Stimulated activated CD8-positive, alpha-beta memory T cell treated with anti-CD3 and anti-CD28 coated beads, Interleukin-15, amount 100 ng/mL, for 48 hours (primary cell): ENCODE measurements around the gene RGS13.

Source experiments
- DNase-seq, 2 donors: peaks; one replicate each; pipeline ENCODE4 v3.0.0-alpha.2; 2020; ENCODE audit warnings: low read depth in 2 of 2

Gene RGS13

DNA sequence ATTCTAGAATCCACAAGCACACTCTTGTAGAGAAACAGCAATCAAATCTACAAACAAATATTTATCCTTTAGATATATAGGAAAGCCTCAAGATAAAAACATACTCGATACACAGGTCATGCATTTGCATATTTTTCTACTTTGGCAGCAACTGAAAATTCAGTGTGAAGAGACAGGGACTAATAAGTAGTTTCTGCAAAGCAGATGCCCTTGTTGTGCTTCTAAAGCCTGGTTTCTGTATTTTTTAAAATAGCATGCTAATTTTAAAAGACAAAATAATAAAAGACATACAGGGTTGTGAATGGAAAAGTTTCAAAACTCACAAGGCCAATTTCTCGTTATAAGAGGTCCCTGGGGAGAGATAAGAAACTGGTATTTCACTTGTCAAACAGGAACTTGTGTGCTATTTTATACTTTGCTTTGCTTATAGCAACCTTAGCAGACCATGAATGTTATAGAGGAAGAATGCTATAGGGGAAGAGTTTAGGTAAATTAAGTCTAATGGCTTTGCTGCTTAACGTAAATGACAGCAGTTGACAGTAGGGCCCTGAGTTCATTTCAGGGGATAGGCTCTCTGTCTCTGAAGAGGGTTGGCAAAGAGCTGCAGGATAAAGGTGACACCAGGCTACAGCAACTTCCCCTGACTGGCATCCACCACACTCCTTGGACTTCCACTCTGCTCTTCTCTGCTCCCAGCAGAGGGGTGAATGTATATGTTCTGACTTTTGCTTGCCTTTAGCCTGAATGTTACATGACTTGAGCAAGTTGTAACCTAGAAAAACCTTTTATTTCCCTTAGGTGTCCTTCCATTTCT is 9.4 kb upstream of the RGS13 start:
- no peak for DNase-seq

DNA sequence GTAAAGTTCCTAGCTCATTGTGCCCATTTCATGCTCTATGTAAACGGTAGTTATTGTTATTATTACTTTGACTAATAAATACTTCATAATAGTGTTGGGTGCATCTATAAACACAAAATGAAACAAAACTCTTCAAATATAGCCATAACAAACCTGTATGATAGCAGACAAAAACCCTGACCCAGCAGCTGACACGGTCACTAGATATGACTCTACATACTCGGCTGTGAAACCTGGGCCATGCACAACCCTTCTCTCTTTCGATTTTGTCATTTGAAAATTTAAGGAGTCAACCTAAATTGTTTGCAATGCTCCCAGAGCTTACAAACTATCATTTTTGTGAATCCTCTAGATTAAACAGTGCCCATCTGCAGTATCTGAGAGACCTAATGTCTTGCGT is 8.0 kb upstream of the RGS13 start:
- DNase-seq = no peak

DNA sequence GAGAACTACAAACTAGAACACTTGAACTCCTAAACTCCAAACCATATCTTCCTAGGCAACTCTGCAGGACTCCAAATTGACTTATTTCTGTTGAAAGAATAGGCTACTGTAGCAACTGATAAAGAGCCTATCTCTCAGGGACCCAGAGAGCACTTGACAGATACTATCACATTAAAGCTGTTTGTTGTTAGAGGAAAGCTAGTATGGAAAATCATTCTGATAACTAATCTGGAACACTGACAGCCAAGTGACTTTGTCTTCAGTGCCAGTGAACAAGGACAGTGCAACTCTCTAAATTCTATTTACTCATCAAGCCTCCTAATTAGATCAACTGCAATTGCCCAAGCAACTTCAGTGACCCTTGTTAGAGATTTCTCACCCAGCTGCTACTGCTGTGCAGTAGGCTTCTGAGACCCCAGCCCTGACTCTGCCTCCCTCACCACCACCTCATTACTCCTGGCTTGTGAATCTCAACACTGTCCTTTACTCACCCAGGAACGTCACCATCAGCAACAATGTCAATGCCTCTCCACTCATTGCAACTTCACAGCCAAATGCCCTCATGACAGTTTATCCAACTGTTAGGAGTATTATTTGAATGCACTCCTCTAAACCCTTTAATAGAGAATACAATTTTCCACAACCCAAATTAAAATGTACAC is 7.4 kb upstream of the RGS13 start:
- no peak for DNase-seq

DNA sequence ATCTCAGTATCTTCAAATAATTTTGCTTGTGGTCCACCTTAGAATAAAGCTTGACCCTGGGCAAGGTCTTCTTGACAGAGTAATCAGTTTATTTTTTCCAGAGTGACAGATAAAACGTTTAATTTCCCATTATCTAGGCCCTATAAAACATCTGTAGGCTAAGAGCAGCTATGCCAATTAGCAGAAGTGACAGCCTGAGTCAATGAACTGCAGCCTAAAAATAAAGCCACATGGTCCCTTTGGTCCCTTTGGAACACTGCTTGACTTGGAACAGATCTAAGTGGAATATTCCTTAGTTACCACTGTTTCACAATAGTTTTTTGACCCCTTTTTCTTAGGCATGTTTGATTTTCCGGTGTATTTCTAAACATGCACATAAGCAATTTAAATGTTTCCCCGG is 6.3 kb upstream of the RGS13 start:
- no peak for DNase-seq

DNA sequence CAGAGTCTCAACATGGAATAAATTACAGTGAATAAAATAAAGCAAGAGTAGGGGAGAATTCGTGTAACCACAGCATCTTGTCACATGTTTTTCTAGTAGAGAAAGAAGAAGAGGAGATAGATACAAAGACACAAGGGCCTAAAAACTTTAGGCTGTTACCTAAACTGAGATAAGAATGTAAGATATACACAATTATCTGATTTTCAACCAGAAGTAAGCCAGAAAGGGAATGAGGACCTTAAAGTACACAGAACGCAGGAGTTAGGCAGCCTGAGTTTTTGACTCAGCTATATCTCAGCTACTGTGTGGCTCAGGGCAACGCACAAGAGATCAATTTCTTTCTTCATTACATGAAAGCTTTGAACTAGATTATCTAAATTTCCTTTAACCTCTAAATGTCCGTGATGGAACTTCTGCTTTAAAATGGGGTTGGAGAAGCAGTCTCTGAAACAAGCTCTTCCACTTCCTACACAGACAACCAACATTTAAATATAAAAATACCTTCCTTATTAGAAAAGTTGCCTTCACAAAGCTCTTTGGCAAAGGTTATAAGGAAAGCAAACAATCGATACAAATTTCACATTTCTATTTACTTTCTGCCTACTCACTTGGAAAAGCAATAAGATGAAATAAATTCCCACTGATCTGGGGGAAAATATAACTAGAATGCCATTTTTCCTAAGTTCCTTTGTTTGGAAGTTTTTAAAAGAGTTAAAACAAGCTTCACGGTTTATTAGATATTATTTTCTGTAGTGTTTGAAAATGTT is 5.2 kb upstream of the RGS13 start:
- no peak for DNase-seq

DNA sequence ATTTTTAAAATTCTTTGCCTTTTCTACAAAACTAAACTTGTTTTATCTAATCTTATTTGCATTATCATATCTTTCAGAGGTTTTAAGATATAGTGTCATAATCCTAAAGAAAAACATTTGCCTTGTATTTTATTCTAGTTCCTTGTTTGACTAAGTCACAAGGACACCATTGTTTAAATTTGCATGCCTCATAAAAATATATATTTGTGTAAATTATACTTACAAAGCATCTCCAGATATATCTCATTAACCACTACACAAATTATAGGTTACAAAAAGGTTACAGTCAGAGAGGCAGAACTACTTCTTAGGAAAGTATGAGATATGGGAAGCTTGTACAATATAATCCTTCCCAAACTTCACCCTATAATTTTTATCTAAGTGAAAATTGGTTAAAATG is 4.2 kb upstream of the RGS13 start:
- no peak for DNase-seq

DNA sequence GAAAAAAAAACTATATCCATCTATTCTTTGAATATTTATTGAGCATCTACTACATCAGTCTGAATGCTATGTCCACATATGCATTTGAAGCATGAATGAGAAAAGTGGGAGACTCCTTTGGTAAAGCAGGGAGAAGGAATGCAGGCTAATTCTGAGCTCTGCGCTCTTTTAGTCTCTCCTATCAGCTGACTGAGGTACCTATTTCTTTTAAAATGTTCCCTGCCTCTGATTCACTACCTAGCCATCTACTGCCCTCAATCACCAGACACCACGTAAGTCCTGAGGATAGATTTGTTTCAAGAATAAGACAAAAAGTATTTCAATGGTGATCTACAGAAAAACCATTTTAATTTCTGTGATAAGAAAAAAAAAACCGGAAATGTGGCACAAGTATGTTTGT is 3.8 kb upstream of the RGS13 start:
- DNase-seq = no peak

DNA sequence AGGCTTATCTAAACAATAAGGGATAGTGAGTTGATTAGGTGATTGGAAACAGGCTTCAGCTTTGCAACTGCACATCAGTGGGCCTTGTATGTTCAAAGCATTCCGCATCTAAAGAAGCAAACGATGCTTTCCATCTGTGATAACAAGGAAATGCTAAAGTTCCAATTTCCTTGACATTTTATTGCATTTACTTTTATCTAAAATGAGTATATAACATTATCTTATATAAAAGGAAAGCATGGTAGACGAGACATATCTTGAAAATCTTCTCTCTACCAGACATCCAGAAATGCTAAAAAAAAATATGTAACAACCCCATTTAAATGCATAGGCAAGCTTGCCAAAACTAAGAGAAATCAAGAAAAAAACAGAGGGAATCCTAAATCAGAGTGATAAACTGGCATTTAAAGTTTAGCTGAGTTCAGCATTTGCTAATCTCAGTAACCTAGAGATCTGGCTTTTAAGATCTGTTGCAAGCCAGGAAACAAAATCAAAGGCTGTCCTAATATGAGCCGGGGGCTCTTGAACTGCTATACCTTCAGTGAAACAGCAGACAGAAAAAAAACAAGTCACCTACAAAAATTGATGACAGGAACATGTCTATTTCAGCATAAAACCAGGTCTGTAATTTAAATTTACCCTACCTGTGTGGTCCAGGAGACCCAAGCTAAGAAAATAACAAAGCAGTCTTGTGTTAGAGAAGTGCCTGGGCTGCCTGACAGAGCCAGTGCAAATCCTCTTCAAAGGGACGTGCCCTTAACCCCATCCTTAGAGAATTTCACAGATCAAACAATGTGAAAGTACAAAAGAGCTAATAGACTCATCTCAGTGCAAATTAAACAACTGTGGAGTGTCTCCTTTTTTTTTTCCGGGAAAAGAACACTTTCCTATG is 3.1 kb upstream of the RGS13 start:
- no peak for DNase-seq

DNA sequence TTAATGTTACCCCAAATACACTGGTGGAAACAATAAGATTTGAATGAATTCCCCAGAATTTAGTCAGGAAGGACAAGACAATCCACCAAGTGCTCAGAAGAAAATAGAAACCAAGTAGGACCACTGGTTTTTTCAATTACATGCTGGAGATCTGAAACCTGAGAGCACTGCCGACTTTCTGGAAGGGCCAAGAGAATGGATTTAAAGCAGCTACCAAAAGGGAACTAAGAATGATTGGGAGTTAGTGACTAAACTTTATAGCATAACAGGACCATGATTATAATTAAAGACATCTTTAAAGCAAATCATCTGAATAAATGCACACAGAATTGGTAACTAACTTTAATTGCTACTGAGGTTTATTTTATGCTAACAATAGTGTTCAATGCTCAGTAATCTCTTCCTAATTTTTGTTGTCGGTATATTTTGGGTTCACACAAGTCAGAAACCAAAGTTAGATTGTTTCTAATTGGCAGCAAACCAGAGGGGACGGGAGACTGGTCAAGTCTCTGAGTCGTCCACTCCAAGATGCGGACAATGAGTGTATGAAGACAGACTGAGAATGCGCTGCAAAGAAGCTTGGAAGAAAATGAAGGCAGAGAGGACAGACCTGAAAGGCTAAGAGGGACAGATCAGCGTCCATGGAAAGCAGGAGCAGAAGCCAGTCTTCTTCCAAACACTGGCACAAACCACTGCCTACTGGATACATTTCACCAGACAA is 2.3 kb upstream of the RGS13 start:
- DNase-seq = no peak

DNA sequence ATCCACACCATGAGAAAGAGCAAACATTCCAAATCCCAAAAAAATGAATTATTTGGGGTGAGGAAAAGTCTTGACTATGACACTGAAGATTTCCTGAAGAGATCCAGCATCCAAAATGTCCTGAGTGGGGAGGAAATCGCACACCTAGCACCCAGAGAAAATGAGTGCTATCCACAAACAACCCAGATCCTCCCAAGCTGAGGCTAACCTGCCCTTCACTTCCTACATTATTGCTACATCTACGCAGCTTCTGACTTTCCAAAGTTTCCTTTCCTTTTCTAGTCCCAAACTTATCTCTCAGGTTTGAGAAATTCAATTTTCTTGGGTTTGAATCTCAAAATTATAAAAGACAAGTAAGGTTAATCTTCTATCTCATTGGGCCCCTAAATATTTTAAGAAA is 906 bp upstream of the RGS13 start:
- no peak for DNase-seq

DNA sequence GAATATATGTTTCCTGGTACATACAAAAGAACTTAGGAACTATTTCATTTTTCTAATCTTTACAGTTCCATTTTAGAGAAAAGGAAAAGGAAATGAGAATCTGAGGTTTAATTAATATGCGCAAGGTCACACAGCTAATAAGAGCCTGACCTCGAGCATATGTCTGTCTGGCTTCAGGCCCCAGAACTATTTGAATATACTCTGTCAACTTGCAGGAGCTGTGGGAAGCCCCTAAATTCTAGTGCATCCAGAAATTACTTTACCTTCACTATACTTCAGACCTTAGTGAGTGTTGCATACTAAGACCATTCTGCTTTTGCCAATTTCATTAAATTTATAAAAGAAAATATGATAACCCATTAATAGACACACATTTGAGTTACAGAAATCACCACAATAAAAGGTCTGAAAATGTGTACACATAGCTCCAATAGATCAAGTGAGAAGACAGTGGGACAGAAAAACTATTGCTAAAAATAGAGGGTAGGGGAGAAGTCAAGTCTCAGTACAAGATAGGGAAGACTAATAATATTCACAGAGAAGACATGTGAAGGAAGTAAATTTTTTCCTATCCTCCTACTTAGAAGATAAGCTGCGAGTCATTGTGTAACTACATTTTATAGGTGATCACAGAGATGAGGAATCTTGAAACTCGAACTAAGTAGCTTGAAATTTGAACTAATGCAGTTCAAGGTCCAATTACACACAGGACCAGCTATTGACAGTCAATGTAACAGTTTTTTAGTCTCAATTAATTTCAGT is 3.8 kb downstream of the RGS13 start:
- no peak for DNase-seq

DNA sequence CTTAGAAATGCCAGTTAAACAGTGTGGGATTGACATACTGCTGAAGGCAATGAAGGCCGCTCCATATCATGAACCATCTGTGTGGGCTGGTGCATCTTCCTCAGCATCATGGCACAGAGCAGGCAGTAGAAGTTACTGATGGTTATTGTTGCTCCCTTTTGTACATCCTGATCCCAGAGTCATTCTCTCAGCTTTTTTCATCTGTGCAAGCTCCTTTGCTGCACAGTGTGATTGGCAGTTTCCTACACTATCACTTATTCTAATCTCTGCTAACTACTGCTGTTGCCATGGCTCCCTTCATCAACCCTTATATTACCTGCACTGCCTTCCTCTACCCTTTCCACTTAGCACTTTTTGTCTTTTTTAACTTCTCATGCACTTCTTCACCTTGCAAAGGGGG is 16.2 kb downstream of the RGS13 start:
- no peak for DNase-seq

DNA sequence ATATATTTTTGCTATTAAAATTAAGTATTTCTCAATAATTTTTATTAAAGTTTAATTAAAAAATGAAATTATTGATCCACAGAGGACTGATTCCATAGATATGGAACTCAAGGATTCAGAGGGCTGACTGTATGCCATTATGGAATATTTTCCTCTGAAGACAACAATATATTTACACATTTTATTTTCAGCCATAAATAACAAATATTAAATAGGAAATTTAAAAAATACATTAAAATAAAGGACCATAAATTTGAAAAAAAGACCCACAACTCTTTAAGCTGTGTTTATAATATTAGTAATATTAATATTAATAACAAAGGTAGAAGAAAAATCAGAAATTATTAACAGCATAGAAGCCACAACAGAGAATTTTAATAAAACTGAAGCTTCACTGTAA is 18.2 kb downstream of the RGS13 start:
- DNase-seq = no peak

DNA sequence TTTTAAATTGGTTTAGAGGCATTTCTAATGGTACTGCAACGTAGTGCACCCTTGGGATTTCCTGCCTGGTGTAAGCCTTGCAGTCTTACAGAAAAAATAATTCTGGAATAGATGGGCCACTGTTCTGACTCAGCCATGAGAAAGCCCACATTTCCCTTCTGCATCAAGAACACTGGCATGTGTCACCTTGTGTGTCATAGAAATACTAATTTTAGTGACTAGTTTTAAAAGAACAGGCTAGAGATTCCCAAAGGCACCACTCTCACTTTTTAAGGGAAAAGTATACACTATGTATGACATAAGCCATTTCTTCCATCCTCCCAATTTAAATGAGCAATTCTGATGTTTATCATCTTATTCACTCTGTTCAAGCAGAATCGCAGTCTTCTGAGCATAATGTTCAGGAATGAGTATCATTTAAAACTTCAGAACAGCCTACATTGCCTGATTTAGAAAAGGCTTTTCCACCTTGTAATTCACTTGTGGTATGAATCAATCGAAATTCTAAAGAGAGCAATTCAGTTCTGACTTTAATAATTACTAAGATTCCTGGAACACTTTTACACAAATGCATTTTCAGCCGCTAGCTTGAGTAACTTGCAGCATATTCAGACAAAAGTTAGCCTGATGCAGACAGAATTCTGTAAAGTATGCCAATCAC is 18.8 kb downstream of the RGS13 start:
- DNase-seq = no peak

DNA sequence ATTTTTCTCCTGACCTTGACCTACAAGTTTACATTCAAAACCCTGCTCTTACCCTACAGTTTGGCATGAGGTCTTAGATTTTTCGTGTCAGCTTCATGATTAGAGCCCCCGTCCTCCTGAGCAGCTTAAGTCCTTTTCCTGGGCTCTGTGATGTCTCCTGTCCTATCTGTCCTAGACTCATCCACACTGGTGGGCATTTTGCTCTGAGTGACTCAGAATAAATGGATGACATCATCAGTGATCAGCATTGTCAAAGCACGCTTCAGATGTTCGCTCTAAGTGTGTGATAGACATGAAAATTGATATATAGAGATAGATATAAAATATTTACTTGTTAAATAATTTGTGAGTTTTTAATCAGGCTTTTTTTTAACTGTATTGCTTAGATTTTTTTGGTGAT is 21.8 kb downstream of the RGS13 start:
- DNase-seq = no peak

DNA sequence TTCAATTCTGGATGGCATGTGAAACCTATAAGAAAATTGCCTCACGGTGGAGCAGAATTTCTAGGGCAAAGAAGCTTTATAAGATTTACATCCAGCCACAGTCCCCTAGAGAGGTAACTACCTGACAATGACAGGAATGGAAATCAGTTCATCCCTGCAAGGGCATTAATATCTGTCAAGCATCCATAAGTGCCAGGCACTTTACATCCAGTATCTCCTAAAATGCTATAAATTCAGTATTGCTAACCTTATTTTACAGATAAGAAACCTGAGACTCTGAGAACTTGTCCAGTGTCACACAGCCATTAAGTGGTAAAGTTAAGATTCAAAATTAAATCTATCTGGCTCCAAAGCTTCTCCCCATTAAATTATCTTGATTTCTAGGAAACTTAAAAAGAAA is 22.3 kb downstream of the RGS13 start:
- DNase-seq = no peak

DNA sequence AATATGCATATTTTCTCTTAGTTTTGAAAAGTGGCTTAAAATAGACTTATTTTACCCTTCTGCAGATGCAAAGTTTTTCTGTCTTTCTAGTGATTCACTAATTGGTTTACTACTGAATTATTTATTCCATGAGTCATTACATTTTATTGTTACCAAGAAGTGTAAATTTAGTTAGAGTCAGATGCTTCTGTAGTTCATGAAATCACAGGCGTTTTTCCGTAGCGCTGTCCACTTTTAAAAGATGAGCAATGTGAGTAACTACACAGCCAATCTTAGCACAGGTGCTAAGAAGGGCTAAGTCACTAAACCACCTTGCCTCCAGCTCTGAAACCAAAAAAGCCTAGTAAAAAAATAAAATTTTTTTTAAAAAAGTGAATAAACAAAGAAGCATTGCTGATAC is 24.7 kb downstream of the RGS13 start:
- no peak for DNase-seq

DNA sequence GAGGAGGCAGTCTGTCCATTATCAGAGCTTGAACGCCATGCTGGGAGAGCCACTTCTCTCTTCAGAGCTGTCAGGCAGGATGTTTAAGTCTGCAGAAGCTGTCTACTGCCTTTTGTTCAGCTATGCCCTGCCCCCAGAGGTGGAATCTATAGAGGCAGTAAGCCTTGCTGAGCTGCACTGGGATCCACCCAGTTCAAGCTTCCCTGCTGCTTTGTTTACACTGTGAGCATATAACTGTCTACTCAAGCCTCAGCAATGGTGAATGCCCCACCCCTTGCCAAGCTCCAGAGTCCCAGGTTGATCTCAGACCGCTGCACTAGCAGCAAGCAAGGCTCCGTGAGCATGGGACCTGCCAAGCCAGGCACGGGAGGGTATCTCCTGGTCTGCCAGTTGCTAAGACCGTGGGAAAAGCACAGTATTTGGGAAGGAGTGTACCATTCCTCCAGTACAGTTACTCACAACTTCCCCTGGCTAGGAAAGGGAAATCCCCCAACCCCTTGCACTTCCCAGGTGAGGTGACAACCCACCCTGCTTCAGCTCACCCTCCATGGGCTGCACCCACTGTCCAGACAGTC is 32.5 kb downstream of the RGS13 start:
- DNase-seq = no peak

DNA sequence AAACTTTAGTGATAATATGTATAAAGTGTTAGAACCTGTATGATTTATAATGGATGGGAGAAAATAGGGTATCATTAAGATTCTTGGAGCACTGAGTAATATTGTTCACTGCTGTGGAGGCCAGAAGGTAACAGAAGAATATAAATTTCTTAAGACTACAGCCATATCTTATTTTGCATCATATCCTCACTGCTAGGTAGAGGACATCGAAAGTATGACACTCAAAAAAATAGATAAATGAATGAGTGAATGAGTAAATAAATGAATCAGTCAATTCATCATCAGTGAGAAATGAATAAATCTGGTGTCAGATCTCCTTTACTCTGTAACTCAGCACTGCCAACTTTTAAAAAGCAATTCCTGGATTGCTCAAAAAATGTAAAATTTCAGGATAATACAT is 33.2 kb downstream of the RGS13 start:
- DNase-seq = no peak

DNA sequence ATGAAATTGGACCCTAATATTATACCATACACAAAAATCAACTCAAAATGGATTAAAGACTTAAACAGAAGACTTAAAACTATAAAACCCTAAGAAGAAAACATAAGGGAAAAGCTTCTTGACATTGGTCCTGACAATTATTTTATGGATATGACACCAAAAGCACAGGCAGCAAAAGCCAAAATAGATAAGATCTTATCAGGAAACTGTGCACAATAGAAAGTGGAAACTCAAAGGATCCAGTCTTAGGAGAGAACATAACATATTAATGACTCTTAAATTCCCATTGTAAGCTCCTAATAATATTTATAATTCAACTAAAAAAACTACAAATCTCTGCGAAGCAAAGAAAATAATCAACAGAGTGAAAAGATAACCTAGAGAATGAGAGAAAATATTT is 39.8 kb downstream of the RGS13 start:
- DNase-seq = no peak
